Measurements from ENCODE around the gene CRYGS. TPM values are rescaled to one million over a fixed set of nuclear protein-coding genes. Genes with fewer than 3 reads are reported as not detected.
"Not testable (repeated sequence)": the region's sequence is repeated elsewhere in the genome, so short reads cannot be mapped to it uniquely, and the experiment has no call there.

Gene CRYGS
- 3.4 TPM for total RNA-seq

DNA sequence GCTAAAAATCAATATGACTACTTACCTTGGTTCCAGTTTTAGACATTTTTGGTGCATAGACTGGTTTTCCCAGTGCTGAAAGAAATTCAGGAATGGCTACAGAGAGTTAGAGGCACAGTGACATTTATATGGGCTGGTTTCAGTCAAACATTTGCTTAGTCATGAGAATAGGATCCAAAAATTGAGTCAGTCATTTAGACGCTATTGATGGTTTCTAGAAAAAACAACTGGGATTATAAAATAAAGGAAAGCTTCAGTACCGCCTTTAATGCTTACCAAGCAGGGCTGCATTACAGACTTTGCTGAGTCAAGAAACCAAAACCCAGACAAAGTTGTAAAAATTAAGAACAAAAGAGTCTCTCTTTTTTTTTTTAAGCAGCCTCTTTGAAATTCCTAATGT, at the start of gene CRYGS:
Gene CRYGS (minus strand): TSS at position 100 of the 400 bp plus-strand sequence. CDS start 54 bp downstream, at position 46.
- DNase-seq (ENCODE audit: low spot score): no peak

GRCh38 chr3:186593862-186594261, 49.7 kb upstream of the CRYGS start:
- no peak for DNase-seq (ENCODE audit: low spot score)

DNA sequence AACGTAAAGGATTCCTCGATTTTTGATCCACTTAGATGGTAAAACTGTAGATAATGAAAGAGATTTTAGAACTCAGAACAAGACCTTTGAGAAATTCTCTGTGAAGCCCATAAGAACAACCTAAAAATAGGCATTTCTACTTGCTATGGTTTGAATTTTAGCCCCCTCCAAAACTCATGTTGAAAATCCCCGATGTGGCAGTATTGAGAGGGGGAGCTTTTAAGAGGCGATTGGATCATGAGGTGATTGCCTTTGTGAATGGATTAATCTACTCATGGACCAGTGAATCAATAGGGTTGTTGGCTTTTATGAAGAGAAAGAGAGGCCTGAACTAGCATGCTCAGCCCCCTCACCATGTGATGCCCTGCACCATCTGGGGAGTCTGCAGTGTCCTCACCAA, 48.5 kb upstream of the CRYGS start:
- no peak for DNase-seq (ENCODE audit: low spot score)

GRCh38 chr3:186590580-186591295, 46.6 kb upstream of the CRYGS start:
- no peak for DNase-seq (ENCODE audit: low spot score)

- DNase-seq (ENCODE audit: low spot score): no peak
Observed at GRCh38 chr3:186589856-186590579, 45.8 kb upstream of the CRYGS start.

- no peak for DNase-seq (ENCODE audit: low spot score)
Observed at GRCh38 chr3:186589121-186589520, 44.9 kb upstream of the CRYGS start.

DNA sequence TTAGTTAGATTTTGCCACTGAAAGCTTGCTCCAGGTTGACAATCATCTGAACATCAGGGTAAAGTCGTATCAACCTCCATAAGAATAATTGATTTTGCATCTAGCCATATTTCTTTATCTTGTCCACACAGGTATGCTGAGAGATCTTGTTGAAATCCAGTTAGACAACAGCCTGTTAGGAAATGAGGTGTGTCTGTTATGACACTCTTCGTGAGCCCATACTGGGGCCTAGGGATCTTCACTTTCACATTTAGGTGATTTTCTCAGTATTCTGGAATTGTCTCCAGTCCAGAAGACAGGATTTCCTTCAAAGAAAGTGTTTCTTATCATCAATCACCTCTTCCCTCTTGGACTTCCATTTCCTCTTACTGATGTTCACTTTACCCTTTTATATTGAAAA, 44.5 kb upstream of the CRYGS start:
- no peak for DNase-seq (ENCODE audit: low spot score)

- no peak for DNase-seq (ENCODE audit: low spot score)
Observed at GRCh38 chr3:186587183-186587582, 43.0 kb upstream of the CRYGS start.

DNA sequence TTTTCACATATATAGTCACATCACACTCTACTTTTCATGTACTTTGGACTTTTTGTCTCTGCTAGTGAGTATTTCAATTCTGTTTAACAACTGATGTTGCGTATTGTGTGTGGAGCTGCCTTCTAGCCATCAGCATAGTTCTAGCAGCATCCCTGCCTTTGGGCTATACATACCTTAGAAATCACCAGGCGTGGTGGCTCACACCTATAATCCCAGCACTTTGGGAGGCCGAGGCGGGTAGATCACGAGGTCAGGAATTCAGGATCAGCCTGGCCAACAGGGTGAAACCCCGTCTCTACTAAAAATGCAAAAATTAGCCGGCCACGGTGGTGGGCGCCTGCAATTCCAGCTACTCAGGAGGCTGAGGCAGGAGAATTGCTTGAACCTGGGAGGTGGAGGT, 42.1 kb upstream of the CRYGS start:
- not testable (repeated sequence) for DNase-seq (ENCODE audit: low spot score)

DNA sequence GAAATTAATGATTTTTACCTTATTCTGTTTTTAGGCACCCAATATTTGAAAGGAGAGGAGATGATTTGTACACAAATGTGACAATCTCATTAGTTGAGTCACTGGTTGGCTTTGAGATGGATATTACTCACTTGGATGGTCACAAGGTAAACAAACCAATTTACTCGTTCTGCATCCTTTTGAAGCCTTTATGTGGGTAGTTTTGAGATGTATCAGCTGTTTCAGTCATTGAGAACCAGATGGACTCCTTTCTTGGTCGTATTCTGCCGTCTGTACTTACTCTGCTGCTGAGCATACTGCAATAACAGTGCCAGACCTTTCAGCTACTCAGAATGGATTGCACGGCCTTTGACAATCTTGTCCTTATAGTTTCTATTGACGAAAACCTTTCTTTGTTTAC, 39.7 kb upstream of the CRYGS start:
- no peak for DNase-seq (ENCODE audit: low spot score)

GRCh38 chr3:186582541-186582940, 38.4 kb upstream of the CRYGS start:
- no peak for DNase-seq (ENCODE audit: low spot score)

- DNase-seq (ENCODE audit: low spot score): no peak
Observed at GRCh38 chr3:186580785-186581184, 36.6 kb upstream of the CRYGS start.

DNA sequence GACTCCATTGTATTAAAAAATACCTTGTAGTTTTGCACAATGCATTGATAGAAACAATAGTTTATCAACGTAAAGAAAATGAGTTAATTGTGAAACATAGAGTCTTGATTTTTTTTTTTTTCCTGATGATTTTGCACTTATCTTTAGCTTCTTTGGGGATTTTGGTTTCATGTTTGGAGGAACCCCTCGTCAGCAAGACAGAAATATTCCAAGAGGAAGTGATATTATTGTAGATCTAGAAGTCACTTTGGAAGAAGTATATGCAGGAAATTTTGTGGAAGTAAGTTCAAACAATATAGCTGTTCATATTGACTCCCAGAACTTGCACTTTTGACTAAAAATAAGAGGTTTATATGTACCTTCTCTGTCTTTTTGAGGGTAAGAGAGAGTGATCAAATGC, 33.3 kb upstream of the CRYGS start:
- DNase-seq (ENCODE audit: low spot score): no peak

- DNase-seq (ENCODE audit: low spot score): no peak
Observed at GRCh38 chr3:186571644-186572013, 27.4 kb upstream of the CRYGS start.

GRCh38 chr3:186570941-186571643, 26.9 kb upstream of the CRYGS start:
- DNase-seq (ENCODE audit: low spot score): no peak

GRCh38 chr3:186570096-186570940, 26.1 kb upstream of the CRYGS start, which contains the start of gene DNAJB11:
Gene DNAJB11 (plus strand): TSS chr3:186570720. CDS start chr3:186570898, 178 bp downstream.
- DNase-seq (ENCODE audit: low spot score): peak; percentile 99

- no peak for DNase-seq (ENCODE audit: low spot score)
Observed at GRCh38 chr3:186569779-186570095, 25.6 kb upstream of the CRYGS start.

DNA sequence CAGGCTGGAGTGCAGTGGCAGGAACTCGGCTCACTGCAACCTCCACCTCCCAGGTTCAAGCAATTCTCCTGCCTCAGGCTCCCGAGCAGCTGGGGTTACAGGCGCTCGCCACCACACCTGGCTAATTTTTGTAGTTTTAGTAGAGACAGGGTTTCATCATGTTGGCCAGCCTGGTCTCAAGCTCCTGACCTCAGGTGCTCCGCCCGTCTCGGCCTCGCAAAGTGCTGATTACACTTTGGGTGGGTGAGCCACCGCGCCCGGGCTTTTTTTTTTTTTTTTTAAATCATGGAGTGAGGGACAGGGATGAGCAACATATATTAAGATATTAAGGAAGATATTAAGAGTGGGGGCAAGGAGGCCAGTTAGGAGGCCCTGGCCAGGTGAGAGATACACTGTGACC, 25.2 kb upstream of the CRYGS start:
- DNase-seq (ENCODE audit: low spot score): not testable (repeated sequence)

GRCh38 chr3:186567072-186567921, 23.1 kb upstream of the CRYGS start, which contains the start of gene TBCCD1:
Gene TBCCD1 (minus strand): TSS chr3:186567339. CDS start chr3:186564329, 3,010 bp downstream.
- DNase-seq (ENCODE audit: low spot score): peak; percentile 92

DNA sequence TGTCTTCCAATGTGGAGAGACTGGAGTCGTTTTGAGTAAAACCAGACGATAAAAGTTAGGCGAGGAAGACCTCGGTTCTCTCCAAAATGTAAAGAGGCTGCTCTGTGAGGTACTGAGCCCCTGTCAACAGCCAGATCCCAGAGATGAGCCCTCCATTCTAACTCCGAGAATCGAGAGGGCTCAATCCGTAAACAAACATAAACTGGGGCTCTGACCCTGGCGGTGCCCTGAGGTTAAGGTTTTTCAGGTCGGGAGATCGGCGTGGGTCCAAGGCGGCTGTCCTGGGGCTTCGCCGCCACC, 22.5 kb upstream of the CRYGS start:
- no peak for DNase-seq (ENCODE audit: low spot score)

GRCh38 chr3:186564586-186564985, 20.4 kb upstream of the CRYGS start:
- DNase-seq (ENCODE audit: low spot score): no peak

Data from ureter (tissue), 1 donor.